ENCODE results near the gene LPIN3.
"Not testable (repeated sequence)": the region's sequence is repeated elsewhere in the genome, so short reads cannot be mapped to it uniquely, and the experiment has no call there.

LPIN3 gene, protein sequence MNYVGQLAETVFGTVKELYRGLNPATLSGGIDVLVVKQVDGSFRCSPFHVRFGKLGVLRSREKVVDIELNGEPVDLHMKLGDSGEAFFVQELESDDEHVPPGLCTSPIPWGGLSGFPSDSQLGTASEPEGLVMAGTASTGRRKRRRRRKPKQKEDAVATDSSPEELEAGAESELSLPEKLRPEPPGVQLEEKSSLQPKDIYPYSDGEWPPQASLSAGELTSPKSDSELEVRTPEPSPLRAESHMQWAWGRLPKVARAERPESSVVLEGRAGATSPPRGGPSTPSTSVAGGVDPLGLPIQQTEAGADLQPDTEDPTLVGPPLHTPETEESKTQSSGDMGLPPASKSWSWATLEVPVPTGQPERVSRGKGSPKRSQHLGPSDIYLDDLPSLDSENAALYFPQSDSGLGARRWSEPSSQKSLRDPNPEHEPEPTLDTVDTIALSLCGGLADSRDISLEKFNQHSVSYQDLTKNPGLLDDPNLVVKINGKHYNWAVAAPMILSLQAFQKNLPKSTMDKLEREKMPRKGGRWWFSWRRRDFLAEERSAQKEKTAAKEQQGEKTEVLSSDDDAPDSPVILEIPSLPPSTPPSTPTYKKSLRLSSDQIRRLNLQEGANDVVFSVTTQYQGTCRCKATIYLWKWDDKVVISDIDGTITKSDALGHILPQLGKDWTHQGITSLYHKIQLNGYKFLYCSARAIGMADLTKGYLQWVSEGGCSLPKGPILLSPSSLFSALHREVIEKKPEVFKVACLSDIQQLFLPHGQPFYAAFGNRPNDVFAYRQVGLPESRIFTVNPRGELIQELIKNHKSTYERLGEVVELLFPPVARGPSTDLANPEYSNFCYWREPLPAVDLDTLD

GRCh38 chr20:41340327-41341055, at the start of gene LPIN3:
Gene LPIN3, plus strand, starts transcription at chr20:41340821. Its CDS starts 4,983 bp downstream, at chr20:41345804.
- DNase-seq: no peak

DNA sequence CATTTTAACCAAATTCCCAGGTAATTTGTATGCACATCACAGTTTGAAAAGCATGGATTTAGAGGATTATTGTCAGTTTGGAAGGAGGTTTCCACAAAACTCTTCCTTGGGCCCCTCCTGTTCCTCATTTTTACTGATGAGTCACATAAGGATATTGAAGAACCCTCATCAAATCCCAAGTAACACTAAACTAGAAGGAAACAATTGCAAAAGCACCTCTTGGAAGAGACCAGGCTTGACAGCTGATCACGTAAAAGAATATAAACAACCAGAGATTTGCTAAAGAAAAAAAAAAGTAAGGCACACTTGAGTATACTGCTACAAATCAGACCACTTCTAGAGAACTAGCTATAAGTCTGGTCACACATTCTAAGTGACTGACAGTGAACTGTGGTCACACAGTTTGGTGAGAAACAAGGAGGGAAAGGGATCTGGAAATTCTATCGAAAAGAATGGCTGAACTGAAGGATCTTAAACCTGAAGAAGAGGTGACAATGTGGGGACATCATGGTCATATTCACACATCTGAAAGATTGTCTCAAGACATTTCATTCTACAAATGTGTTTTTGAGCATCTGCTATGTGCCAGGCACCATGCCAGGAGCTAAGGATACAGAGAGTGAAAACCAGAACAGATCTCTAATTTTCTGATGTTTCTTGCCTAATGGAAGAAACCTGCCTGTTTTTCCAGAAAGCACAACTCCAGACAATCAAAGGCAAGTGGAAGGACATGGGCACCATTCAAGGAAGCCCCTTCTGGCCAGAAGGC, 47.2 kb upstream of the LPIN3 start:
- DNase-seq: no peak

GRCh38 chr20:41299899-41300298, 40.7 kb upstream of the LPIN3 start:
- no peak for DNase-seq

DNA sequence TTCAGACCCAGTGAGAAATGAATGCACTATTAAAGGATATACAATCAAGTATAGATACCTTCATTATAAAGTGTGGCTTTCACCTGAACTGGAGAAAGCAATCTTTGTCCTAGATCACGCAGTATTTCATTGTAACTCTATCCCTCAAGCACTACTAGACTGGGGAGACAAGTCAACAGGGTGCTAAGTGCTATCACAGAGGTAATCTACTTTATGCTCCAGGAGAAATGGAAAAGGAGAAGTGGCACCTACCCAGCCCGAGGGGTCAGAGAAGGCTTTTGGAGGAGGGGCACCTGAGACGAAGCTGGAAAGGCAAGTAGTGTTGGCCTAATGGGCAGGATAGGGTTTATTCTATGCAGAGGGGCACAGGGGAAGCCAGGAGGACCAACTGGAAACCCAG, 40.2 kb upstream of the LPIN3 start:
- DNase-seq: no peak

GRCh38 chr20:41300886-41301285, 39.7 kb upstream of the LPIN3 start:
- no peak for DNase-seq

GRCh38 chr20:41304002-41304401, 36.6 kb upstream of the LPIN3 start:
- no peak for DNase-seq

- no peak for DNase-seq
These were observed 36.1 kb upstream of the LPIN3 start for GRCh38 chr20:41304424-41305079.

- DNase-seq: no peak
These were observed 34.4 kb upstream of the LPIN3 start for GRCh38 chr20:41306061-41306727.

DNA sequence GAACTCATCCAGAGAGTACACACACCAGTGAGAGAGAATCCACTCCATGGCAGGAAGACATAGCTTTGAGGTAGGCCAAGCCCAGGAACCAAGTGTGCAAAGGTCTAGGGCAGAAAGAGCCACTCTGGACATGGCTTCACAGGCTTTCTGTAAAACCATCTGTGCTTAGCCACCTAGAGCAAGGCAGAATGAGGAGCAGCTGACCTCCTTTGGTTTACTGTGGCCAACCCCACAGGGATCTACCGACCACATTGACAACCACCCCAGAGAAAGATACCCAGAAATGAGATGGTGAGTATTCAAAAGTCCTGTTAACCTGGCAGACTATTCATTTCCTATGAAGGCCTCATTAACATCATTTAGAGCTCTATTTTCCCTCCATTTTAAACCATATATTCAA, 33.6 kb upstream of the LPIN3 start:
- no peak for DNase-seq

GRCh38 chr20:41308290-41308711, 32.3 kb upstream of the LPIN3 start:
- no peak for DNase-seq

- no peak for DNase-seq
These were observed 31.8 kb upstream of the LPIN3 start for GRCh38 chr20:41308726-41309413.

DNA sequence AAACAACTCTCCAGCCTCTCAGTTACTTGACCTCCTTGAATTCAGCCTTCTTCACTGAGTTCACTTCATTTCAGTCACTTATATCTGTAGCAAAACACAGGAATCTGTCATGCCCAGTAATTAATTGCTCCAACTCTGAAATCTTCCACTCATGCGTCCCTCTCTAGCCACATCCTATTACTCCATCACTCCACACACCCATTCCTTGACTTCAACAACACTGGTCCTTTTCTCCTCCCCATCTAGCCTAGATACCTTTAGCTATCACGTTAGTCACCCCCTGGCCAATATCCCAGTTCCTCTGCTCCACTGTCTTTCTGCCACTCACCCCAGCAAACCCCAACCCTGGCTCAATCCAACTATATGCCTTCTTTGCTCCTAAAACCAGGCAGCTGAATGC, 30.8 kb upstream of the LPIN3 start:
- DNase-seq: no peak

- not testable (repeated sequence) for DNase-seq
These were observed 28.6 kb upstream of the LPIN3 start for GRCh38 chr20:41312009-41312408.

DNA sequence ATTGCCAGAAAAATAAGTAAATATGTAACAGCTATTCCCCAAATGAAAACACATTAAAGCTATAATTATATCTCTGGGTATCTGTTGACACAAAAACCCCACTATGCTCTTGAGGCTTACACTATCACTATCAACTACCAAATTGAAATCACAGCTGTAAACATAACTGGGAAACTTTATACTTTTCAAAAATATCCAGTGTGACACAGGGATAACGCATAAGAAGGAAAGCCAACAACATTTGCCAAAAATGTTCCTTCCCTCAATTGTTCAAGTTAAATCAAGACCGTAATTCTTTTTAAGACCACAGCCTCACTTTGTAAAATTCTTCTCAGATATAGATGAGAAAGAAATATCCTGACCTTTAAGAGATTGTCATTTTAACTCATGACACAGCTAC, 26.2 kb upstream of the LPIN3 start:
- no peak for DNase-seq

- no peak for DNase-seq
These were observed 24.6 kb upstream of the LPIN3 start for GRCh38 chr20:41316051-41316450.

- no peak for DNase-seq
These were observed 23.7 kb upstream of the LPIN3 start for GRCh38 chr20:41316602-41317545.

- DNase-seq: peak; percentile 43
These were observed 22.9 kb upstream of the LPIN3 start, which contains the start of gene ZHX3 for GRCh38 chr20:41317546-41318270. Gene ZHX3, minus strand, starts transcription at chr20:41317731. Its CDS starts 112,815 bp downstream, at chr20:41204916.

GRCh38 chr20:41318271-41318649, 22.4 kb upstream of the LPIN3 start:
- no peak for DNase-seq

DNA sequence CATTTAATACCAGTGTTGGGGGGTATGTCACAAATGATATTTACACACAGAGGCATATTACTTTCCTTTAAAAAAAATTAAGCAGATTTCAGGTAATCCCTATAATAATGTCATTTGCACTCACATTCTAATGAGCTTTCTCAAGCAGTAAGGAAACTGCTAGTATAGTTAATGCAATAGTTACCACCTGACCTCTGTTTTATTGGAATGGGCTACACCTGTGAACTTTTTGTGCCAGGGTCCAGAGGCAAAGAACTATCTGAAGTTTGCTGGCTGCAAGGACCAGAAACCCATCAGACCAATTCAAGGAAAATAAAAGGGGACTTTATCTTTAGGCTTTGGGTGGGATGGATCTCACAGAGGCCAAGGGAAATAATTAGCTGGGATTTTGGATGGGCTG, 20.2 kb upstream of the LPIN3 start:
- DNase-seq: no peak
